CD4-positive, alpha-beta T cell treated with Interleukin-15 for 1 hour (primary cell): ENCODE measurements around the gene MYO6.
"Not testable (repeated sequence)": the region's sequence is repeated elsewhere in the genome, so short reads cannot be mapped to it uniquely, and the experiment has no call there.

Experiments
- DNase-seq: peaks from one replicate; pipeline ENCODE4 v3.0.0-alpha.2; 2020

MYO6 gene

GRCh38 chr6:75893776-75894152 is 144.7 kb downstream of the MYO6 start:
- no peak for DNase-seq

GRCh38 chr6:75896526-75896925 is 147.5 kb downstream of the MYO6 start:
- no peak for DNase-seq

- not testable (repeated sequence) for DNase-seq
Measured at GRCh38 chr6:75900216-75900615, 151.2 kb downstream of the MYO6 start.

- not testable (repeated sequence) for DNase-seq
Measured at GRCh38 chr6:75905129-75905528, 156.1 kb downstream of the MYO6 start.

- DNase-seq = no peak
Measured at GRCh38 chr6:75906871-75907270, 157.8 kb downstream of the MYO6 start.

- no peak for DNase-seq
Measured at GRCh38 chr6:75907444-75907843, 158.4 kb downstream of the MYO6 start.

GRCh38 chr6:75913040-75913439 is 164.0 kb downstream of the MYO6 start:
- DNase-seq = no peak

- no peak for DNase-seq
Measured at GRCh38 chr6:75922226-75922625, 173.2 kb downstream of the MYO6 start.

- DNase-seq = no peak
Measured at GRCh38 chr6:75926293-75927168, 177.5 kb downstream of the MYO6 start.

- no peak for DNase-seq
Measured at GRCh38 chr6:75931011-75931680, 182.1 kb downstream of the MYO6 start.

- no peak for DNase-seq
Measured at GRCh38 chr6:75932067-75932466, 183.0 kb downstream of the MYO6 start.

- no peak for DNase-seq
Measured at GRCh38 chr6:75933387-75933975, 184.4 kb downstream of the MYO6 start.

GRCh38 chr6:75934643-75935472 is 185.8 kb downstream of the MYO6 start:
- no peak for DNase-seq

GRCh38 chr6:75935473-75935793 is 186.4 kb downstream of the MYO6 start:
- no peak for DNase-seq

GRCh38 chr6:75936682-75937081 is 187.6 kb downstream of the MYO6 start:
- no peak for DNase-seq

GRCh38 chr6:75937846-75938245 is 188.8 kb downstream of the MYO6 start:
- no peak for DNase-seq

GRCh38 chr6:75940564-75940963 is 191.5 kb downstream of the MYO6 start:
- DNase-seq = no peak

GRCh38 chr6:75941509-75941908 is 192.5 kb downstream of the MYO6 start:
- DNase-seq = no peak

GRCh38 chr6:75943381-75943780 is 194.3 kb downstream of the MYO6 start:
- no peak for DNase-seq

GRCh38 chr6:75946146-75946831 is 197.2 kb downstream of the MYO6 start:
- no peak for DNase-seq

- no peak for DNase-seq
Measured at GRCh38 chr6:75947935-75948334, 198.9 kb downstream of the MYO6 start.

GRCh38 chr6:75952128-75952527 is 203.1 kb downstream of the MYO6 start:
- DNase-seq = no peak

GRCh38 chr6:75963569-75963968 is 214.5 kb downstream of the MYO6 start:
- DNase-seq = no peak
